HepG2 (cell line): ENCODE measurements around the gene TUBA4A. TPM values are rescaled to one million over a fixed set of nuclear protein-coding genes. Genes with fewer than 3 reads are reported as not detected.

Experiments
- ADNP ChIP-seq: sonication (generic); formaldehyde crosslinking; IDR thresholded peaks from 2 replicates; pipeline ENCODE4 v1.4.0; 2020; ENCODE audit warnings: missing genetic modification reagents
- DNMT3B ChIP-seq: conservative IDR thresholded peaks from 2 replicates; pipeline ENCODE4 v1.6.1; 2016; ENCODE audit warnings: missing biosample characterization, control low read depth
- FOXO1 ChIP-seq: sonication (generic); formaldehyde crosslinking; IDR thresholded peaks from 2 replicates; pipeline ENCODE4 v1.4.0; 2020; ENCODE audit warnings: missing genetic modification reagents
- GATA4 ChIP-seq: sonication (generic); IDR thresholded peaks from 2 replicates; pipeline ENCODE4 v1.6.1; 2016; ENCODE audit warnings: antibody characterized with exemption, low read depth, borderline replicate concordance
- MIER2 ChIP-seq: IDR thresholded peaks from 2 replicates; pipeline ENCODE4 v1.6.1; 2016; ENCODE audit warnings: missing biosample characterization, missing genetic modification reagents
- NKX3-1 ChIP-seq: sonication (generic); formaldehyde crosslinking; IDR thresholded peaks from 2 replicates; pipeline ENCODE4 v1.5.0; 2020; ENCODE audit warnings: missing genetic modification reagents
- RBFOX2 ChIP-seq: fragments of 200-400 bp; formaldehyde crosslinking; IDR thresholded peaks from 2 replicates; pipeline ENCODE4 v1.6.1; 2017; ENCODE audit warnings: low read depth, mild to moderate bottlenecking, low read length
- RBM39 ChIP-seq: fragments of 200-400 bp; formaldehyde crosslinking; IDR thresholded peaks from one replicate; pipeline ENCODE4 v1.6.1; 2018; ENCODE audit warnings: antibody characterized with exemption, mild to moderate bottlenecking, low read depth, low read length; ENCODE audit not compliant: poor library complexity, severe bottlenecking
- ZBED4 ChIP-seq: sonication (generic); formaldehyde crosslinking; IDR thresholded peaks from 2 replicates; pipeline ENCODE4 v1.4.0; 2020; ENCODE audit warnings: missing genetic modification reagents, borderline replicate concordance
- ZNF337 ChIP-seq: sonication (generic); formaldehyde crosslinking; IDR thresholded peaks from 2 replicates; pipeline ENCODE4 v1.5.1; 2020; ENCODE audit warnings: missing genetic modification reagents, low read depth, mild to moderate bottlenecking, borderline replicate concordance
- ZNF552 ChIP-seq: sonication (generic); formaldehyde crosslinking; IDR thresholded peaks from 2 replicates; pipeline ENCODE4 v1.9.0; 2022; ENCODE audit warnings: missing genetic modification reagents, mild to moderate bottlenecking, borderline replicate concordance
- ZNF75D ChIP-seq: sonication (generic); formaldehyde crosslinking; IDR thresholded peaks from 2 replicates; pipeline ENCODE4 v1.8.1; 2023; ENCODE audit warnings: missing genetic modification reagents, mild to moderate bottlenecking, borderline replicate concordance
- ZNF766 ChIP-seq: sonication (generic); formaldehyde crosslinking; IDR thresholded peaks from 2 replicates; pipeline ENCODE4 v1.5.0; 2020; ENCODE audit warnings: missing genetic modification reagents, borderline replicate concordance
- ZNF800 ChIP-seq: sonication (generic); formaldehyde crosslinking; IDR thresholded peaks from 2 replicates; pipeline ENCODE4 v1.4.0; 2020; ENCODE audit warnings: missing genetic modification reagents
- polyA plus RNA-seq, 8 experiments: library from polyadenylated mRNA; depleted of rRNA in 3 of 8; stranded (reverse) in 7 of 8; unstranded in 1 of 8; fragments of >200 nt; fragmentation: Illumina TruSeq in 4 of 8; extraction: Trizol in 4 of 8; gene quantifications; 2 replicates each; pipeline versions ENCODE4 v1.2.1 to v1.2.3, GENCODE V29; 2011 to 2016; ENCODE audit warnings: low read depth in 4 of 8, missing spikeins in 1 of 8, mixed read lengths in 1 of 8; ENCODE audit not compliant: insufficient read depth in 1 of 8
- total RNA-seq, 5 experiments: library from RNA; depleted of rRNA; stranded (reverse); fragments of >200 nt; fragmentation: Illumina TruSeq; extraction: Trizol; gene quantifications; 2 replicates each; pipeline ENCODE4 v1.2.3, GENCODE V29; 2016; ENCODE audit warnings: low read depth in 1 of 5
- TF ChIP-seq, protein P1 (sequence below): sonication (generic); formaldehyde crosslinking; IDR thresholded peaks from 2 replicates; pipeline ENCODE4 v1.5.0; 2020; ENCODE audit warnings: missing genetic modification reagents, mild to moderate bottlenecking, borderline replicate concordance
- TF ChIP-seq, protein P2 (sequence below): sonication (generic); formaldehyde crosslinking; conservative IDR thresholded peaks from 2 replicates; pipeline ENCODE4 v1.5.0; 2020; ENCODE audit warnings: missing genetic modification reagents
- TF ChIP-seq, protein P3 (sequence below): sonication (generic); formaldehyde crosslinking; conservative IDR thresholded peaks from 2 replicates; pipeline ENCODE4 v1.4.0; 2020; ENCODE audit warnings: missing genetic modification reagents

TUBA4A gene
- total and polyA plus RNA-seq, 2 of the 13 experiments (the other 11 are each of a cell fraction or from before 2014, with no cell fraction given) = 1.3 to 12.7 TPM

DNA sequence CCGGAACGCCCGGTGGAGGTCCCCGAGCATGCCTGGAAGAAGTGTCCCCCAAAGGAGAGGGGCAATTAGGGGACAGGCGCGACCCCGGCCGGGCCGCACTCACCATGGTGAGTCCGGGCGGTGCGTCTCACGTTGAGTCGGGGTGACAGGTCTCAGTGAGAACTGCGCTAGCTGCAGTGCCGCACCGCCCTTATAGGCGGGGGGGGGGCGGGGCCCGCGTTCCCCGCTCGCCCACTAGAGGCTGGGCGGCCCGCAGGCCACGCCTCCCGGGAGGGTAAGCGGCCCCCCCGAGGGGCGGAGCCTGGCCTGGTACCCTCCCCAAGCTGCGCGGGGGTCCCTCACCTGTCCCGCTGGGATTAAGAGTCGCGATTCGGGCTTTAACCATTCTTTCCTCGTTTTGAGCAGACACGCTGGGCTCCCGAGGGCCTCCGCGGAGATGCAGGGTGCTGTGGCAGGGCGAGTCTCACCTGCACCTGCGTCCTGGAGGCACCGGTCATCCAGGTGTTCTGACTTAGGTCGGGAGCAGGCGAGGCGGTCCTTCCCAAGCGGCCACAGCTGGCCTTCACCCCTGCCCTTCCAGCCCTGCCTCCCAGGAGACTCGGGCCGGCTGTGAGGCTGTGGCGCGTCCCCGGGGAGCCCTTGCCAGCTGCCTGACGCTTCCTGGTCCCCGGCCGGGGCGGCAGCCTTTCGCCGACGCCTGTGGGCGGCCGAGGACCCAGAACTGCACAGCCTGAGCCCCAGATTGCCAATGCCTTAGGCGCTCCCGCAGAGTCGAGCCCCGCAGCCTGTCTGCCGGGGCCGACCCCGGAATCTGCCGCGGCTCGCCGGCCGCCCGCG is at the start of gene TUBA4A (continued):
- TF ChIP-seq GATA4 (no peak), ZBED4 (CRISPR knock-in tag) (peak; percentile 12; the same call in 1 of the 2 replicates), ZNF800 (CRISPR knock-in tag) (peak; percentile 76), ZNF552 (no peak; the same call in 1 of the 2 replicates), NKX3-1 (CRISPR knock-in tag) (0 out of 2 replicates have a peak, but pooled peaks have one; percentile 21), ZNF337 (CRISPR knock-in tag) (0 out of 2 replicates have a peak, but pooled peaks have one; percentile 40), ZNF766 (0 out of 2 replicates have a peak, but pooled peaks have one; percentile 68), DNMT3B (CRISPR knock-in tag) (no peak), ZNF75D (no peak), RBFOX2 (peak; percentile 76), RBM39 (no peak), MIER2 (no peak), ADNP (CRISPR knock-in tag) (no peak), FOXO1 (0 out of 2 replicates have a peak, but pooled peaks have one; percentile 7)
- TF ChIP-seq, protein P1, sequence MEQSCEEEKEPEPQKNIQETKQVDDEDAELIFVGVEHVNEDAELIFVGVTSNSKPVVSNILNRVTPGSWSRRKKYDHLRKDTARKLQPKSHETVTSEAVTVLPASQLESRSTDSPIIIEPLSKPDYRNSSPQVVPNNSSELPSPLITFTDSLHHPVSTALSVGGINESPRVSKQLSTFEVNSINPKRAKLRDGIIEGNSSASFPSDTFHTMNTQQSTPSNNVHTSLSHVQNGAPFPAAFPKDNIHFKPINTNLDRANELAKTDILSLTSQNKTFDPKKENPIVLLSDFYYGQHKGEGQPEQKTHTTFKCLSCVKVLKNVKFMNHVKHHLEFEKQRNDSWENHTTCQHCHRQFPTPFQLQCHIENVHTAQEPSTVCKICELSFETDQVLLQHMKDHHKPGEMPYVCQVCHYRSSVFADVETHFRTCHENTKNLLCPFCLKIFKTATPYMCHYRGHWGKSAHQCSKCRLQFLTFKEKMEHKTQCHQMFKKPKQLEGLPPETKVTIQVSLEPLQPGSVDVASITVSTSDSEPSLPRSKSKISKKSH (CRISPR knock-in tag) = no peak
- TF ChIP-seq, protein P2, sequence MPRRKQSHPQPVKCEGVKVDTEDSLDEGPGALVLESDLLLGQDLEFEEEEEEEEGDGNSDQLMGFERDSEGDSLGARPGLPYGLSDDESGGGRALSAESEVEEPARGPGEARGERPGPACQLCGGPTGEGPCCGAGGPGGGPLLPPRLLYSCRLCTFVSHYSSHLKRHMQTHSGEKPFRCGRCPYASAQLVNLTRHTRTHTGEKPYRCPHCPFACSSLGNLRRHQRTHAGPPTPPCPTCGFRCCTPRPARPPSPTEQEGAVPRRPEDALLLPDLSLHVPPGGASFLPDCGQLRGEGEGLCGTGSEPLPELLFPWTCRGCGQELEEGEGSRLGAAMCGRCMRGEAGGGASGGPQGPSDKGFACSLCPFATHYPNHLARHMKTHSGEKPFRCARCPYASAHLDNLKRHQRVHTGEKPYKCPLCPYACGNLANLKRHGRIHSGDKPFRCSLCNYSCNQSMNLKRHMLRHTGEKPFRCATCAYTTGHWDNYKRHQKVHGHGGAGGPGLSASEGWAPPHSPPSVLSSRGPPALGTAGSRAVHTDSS = no peak
- TF ChIP-seq, protein P3, sequence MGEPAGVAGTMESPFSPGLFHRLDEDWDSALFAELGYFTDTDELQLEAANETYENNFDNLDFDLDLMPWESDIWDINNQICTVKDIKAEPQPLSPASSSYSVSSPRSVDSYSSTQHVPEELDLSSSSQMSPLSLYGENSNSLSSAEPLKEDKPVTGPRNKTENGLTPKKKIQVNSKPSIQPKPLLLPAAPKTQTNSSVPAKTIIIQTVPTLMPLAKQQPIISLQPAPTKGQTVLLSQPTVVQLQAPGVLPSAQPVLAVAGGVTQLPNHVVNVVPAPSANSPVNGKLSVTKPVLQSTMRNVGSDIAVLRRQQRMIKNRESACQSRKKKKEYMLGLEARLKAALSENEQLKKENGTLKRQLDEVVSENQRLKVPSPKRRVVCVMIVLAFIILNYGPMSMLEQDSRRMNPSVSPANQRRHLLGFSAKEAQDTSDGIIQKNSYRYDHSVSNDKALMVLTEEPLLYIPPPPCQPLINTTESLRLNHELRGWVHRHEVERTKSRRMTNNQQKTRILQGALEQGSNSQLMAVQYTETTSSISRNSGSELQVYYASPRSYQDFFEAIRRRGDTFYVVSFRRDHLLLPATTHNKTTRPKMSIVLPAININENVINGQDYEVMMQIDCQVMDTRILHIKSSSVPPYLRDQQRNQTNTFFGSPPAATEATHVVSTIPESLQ (CRISPR knock-in tag) = no peak
